ENCODE results near the gene EHMT2. TPM values are rescaled to one million over a fixed set of nuclear protein-coding genes. Genes with fewer than 3 reads are reported as not detected.
A peak's percentile ranks its signal among the peaks of the same experiment; 100 is the strongest.

Gene EHMT2
- total RNA-seq, 2 experiments from 2014 or later = 70.1 to 72.3 TPM

GRCh38 chr6:31831350-31832215 is 65.9 kb downstream of the EHMT2 start:
- Mint-ChIP-seq H3K9me3 (ENCODE audit: insufficient read depth) (no peaks in the 10 kb centered on the region), H3K27ac (peak overlapping the region; percentile 81), H3K27me3 (ENCODE audit: low read depth) (no peaks in the 10 kb centered on the region), H3K36me3 (ENCODE audit: low read depth) (peaks cover 35% of the 10 kb centered on the region), H3K4me1 (ENCODE audit: low read depth) (peaks cover 34% of the 10 kb centered on the region), H3K4me3 (peak overlapping the region; percentile 87)
- ATAC-seq = no peak
- POLR2A ChIA-PET = interaction anchor here (0.6 to 3.4 kb wide), 5 partner anchors 14 to 179 kb away, joined by 3 to 20 read pairs (median 3); partner anchors contain the start of genes BAG6, CLIC1 and GPANK1
- CTCF ChIA-PET = interaction anchor here (0.9 to 4.4 kb wide), 16 partner anchors 13 to 280 kb away, joined by 3 to 44 read pairs (median 6); partner anchors contain the start of genes CLIC1, LSM2, LY6G5C and MSH5
- no peak for DNase-seq

- CTCF ChIA-PET = interaction anchor here (0.9 to 4.4 kb wide), 22 partner anchors 9 to 285 kb away, joined by 3 to 44 read pairs (median 6); partner anchors contain the start of genes ATP6V1G2, CLIC1, DDAH2 and LSM2
Observed at GRCh38 chr6:31830886-31831335, 66.6 kb downstream of the EHMT2 start.

More at GRCh38 chr6:31830886-31831335, 66.6 kb downstream of the EHMT2 start:
- POLR2A ChIA-PET = interaction anchor here (0.6 to 3.4 kb wide), 10 partner anchors 14 to 179 kb away, joined by 3 to 20 read pairs (median 3); partner anchors contain the start of genes BAG6, CLIC1, GPANK1 and LY6G6D
- Mint-ChIP-seq H3K36me3 (ENCODE audit: low read depth) (peaks cover 28% of the 10 kb centered on the region), H3K27ac (peak overlapping the region; percentile 81), H3K4me1 (ENCODE audit: low read depth) (peaks cover 34% of the 10 kb centered on the region), H3K9me3 (ENCODE audit: insufficient read depth) (no peaks in the 10 kb centered on the region), H3K27me3 (ENCODE audit: low read depth) (no peaks in the 10 kb centered on the region), H3K4me3 (peak overlapping the region; percentile 87)
- no peak for ATAC-seq
- DNase-seq = no peak

Other genes with a start within 250 kb of the EHMT2 start
- 100 to 1,000 TPM; 259 to 267 TPM for gene BAG6, start 245.0 kb downstream of the EHMT2 start, total RNA-seq
- 1 to 10 TPM; 3.2 to 5.1 TPM for gene APOM, start 241.8 kb downstream of the EHMT2 start, total RNA-seq
- gene C6orf47, start 236.9 kb downstream of the EHMT2 start, total RNA-seq = 10 to 100 TPM; 22.5 to 23.8 TPM
- 10 to 100 TPM; 29.0 to 34.7 TPM for gene GPANK1, start 232.7 kb downstream of the EHMT2 start, total RNA-seq
- gene CSNK2B, start 231.6 kb downstream of the EHMT2 start, total RNA-seq = 100 to 1,000 TPM; 233 to 250 TPM
- gene LY6G5B, start 227.7 kb downstream of the EHMT2 start, total RNA-seq = 10 to 100 TPM; 22.6 to 23.2 TPM
- gene LY6G5C, start 216.6 kb downstream of the EHMT2 start, total RNA-seq = 1 to 10 TPM; 4.3 to 5.5 TPM
- gene ABHD16A, start 194.4 kb downstream of the EHMT2 start, total RNA-seq = 10 to 100 TPM; 52.1 to 55.4 TPM
- not detected for gene LY6G6F, start 190.8 kb downstream of the EHMT2 start, total RNA-seq
- not detected for gene LY6G6D, start 182.3 kb downstream of the EHMT2 start, total RNA-seq
- under 1 TPM in 1 of 2 experiments, not detected in 1; 0.26 TPM for gene LY6G6C, start 176.0 kb downstream of the EHMT2 start, total RNA-seq
- under 1 TPM; 0.71 to 0.91 TPM for gene MPIG6B, start 174.3 kb downstream of the EHMT2 start, total RNA-seq
- gene DDAH2, start 168.4 kb downstream of the EHMT2 start, total RNA-seq = 10 to 100 TPM; 31.9 to 33.7 TPM
- 100 to 1,000 TPM; 617 to 651 TPM for gene CLIC1, start 161.2 kb downstream of the EHMT2 start, total RNA-seq
- gene MSH5, start 157.7 kb downstream of the EHMT2 start, total RNA-seq = 10 to 100 TPM; 64.8 to 73.6 TPM
- gene SAPCD1, start 135.0 kb downstream of the EHMT2 start, total RNA-seq = 10 to 100 TPM; 14.3 to 15.4 TPM
- 1 to 10 TPM; 6.4 to 6.6 TPM for gene VWA7, start 120.4 kb downstream of the EHMT2 start, total RNA-seq
- 100 to 1,000 TPM; 114 to 115 TPM for gene VARS1, start 101.9 kb downstream of the EHMT2 start, total RNA-seq
- gene LSM2, start 90.7 kb downstream of the EHMT2 start, total RNA-seq = 100 to 1,000 TPM; 123 to 128 TPM
- 1 to 10 TPM; 3.0 to 3.1 TPM for gene HSPA1L, start 82.4 kb downstream of the EHMT2 start, total RNA-seq
- 10 to 100 TPM; 75.6 to 75.7 TPM for gene HSPA1A, start 82.2 kb downstream of the EHMT2 start, total RNA-seq
- 10 to 100 TPM; 84.6 to 87.1 TPM for gene HSPA1B, start 70.0 kb downstream of the EHMT2 start, total RNA-seq
- gene NEU1, start 34.9 kb downstream of the EHMT2 start, total RNA-seq = 10 to 100 TPM; 16.5 to 17.8 TPM
- under 1 TPM in 1 of 2 experiments, not detected in 1; 0.39 TPM for gene SLC44A4, start 18.7 kb downstream of the EHMT2 start, total RNA-seq
- 1 to 10 TPM; 1.6 to 1.8 TPM for gene ZBTB12, start 4.4 kb upstream of the EHMT2 start, total RNA-seq
- under 1 TPM; 0.26 to 0.87 TPM for gene C2, start 30.0 kb upstream of the EHMT2 start, total RNA-seq
- under 1 TPM in 1 of 2 experiments, not detected in 1; 0.58 TPM for gene CFB, start 48.4 kb upstream of the EHMT2 start, total RNA-seq
- 10 to 100 TPM; 67.1 to 70.8 TPM for gene NELFE, start 61.3 kb upstream of the EHMT2 start, total RNA-seq
- gene SKIC2, start 61.5 kb upstream of the EHMT2 start, total RNA-seq = 10 to 100 TPM; 73.2 to 73.4 TPM
- gene DXO, start 74.4 kb upstream of the EHMT2 start, total RNA-seq = 10 to 100 TPM; 14.8 to 17.7 TPM
- 1 to 10 TPM; 3.6 to 5.1 TPM for gene C4A, start 84.4 kb upstream of the EHMT2 start, total RNA-seq
- 1 to 10 TPM; 2.9 to 3.5 TPM for gene C4B, start 117.1 kb upstream of the EHMT2 start, total RNA-seq
- gene CYP21A2, start 140.7 kb upstream of the EHMT2 start, total RNA-seq = not detected
- gene TNXB, start 211.6 kb upstream of the EHMT2 start, total RNA-seq = 1 to 10 TPM; 3.4 to 4.8 TPM
- gene ATF6B, start 230.5 kb upstream of the EHMT2 start, total RNA-seq = 100 to 1,000 TPM; 107 to 117 TPM
- gene FKBPL, start 232.6 kb upstream of the EHMT2 start, total RNA-seq = 1 to 10 TPM; 7.0 to 8.5 TPM